ENCODE results near the gene TMCC2. TPM values are rescaled to one million over a fixed set of nuclear protein-coding genes. Genes with fewer than 3 reads are reported as not detected.

The TMCC2 gene
- total RNA-seq = 1 to 10 TPM; 1.1 TPM

GRCh38 chr1:205227584-205228013, at the start of gene TMCC2:
TSS of gene TMCC2 (plus strand) at chr1:205227946. CDS start at chr1:205228565, 619 bp downstream.

GRCh38 chr1:205211169-205211838, 16.4 kb upstream of the TMCC2 start, which contains the start of gene DSTYK:
TSS of gene DSTYK (minus strand) at chr1:205211702. CDS start at chr1:205211535, 167 bp downstream.

GRCh38 chr1:205321162-205321958, 93.6 kb downstream of the TMCC2 start, which contains the start of gene NUAK2:
TSS of gene NUAK2 (minus strand) at chr1:205321745. CDS start at chr1:205321628, 117 bp downstream.

Other genes starting within 250 kb of the TMCC2 start
- gene CNTN2, start 184.7 kb upstream of the TMCC2 start, total RNA-seq = not detected
- 1 to 10 TPM; 2.6 to 3.1 TPM for gene TMEM81, start 143.5 kb upstream of the TMCC2 start, total RNA-seq
- 10 to 100 TPM; 18.9 to 19.4 TPM for gene RBBP5, start 106.0 kb upstream of the TMCC2 start, total RNA-seq
- gene DSTYK, start 16.2 kb upstream of the TMCC2 start, total RNA-seq = 1 to 10 TPM; 8.7 to 9.4 TPM
- 10 to 100 TPM; 19.2 to 20.0 TPM for gene NUAK2, start 93.8 kb downstream of the TMCC2 start, total RNA-seq
- gene KLHDC8A, start 129.0 kb downstream of the TMCC2 start, total RNA-seq = not detected
- gene LEMD1, start 194.1 kb downstream of the TMCC2 start, total RNA-seq = under 1 TPM in 1 of 2 experiments, not detected in 1; 0.38 TPM
- under 1 TPM; 0.30 to 0.34 TPM for gene BLACAT1, start 228.1 kb downstream of the TMCC2 start, total RNA-seq

Data from activated naive CD4-positive, alpha-beta T cell treated with anti-CD3 and anti-CD28 coated beads, Interleukin-2, amount 10 ng/mL, durations not matched to agents 5 hours and 36 hours (primary cell).